SK-N-SH treated with all-trans-retinoic acid at 6 μM for 48 hours (cell line): ENCODE results near the gene PARS2.

ENCODE experiments used
- ATAC-seq: fragments of 200-7000 bp; cut with Tn5 transposase; 3 replicates; pipeline ENCODE4 v1.9.1; 2020; ENCODE audit warnings: mild to moderate bottlenecking, moderate library complexity
- ARNTL ChIP-seq: fragments of 450-650 bp; formaldehyde crosslinking; IDR thresholded peaks from 2 replicates; pipeline ENCODE4 v1.5.0; 2020; ENCODE audit warnings: low read depth, mild to moderate bottlenecking, moderate library complexity, borderline replicate concordance
- BACH2 ChIP-seq: fragments of 250-450 bp; sonication (Bioruptor Pico); IDR thresholded peaks from 2 replicates; pipeline ENCODE4 v1.9.0; 2021; ENCODE audit warnings: mild to moderate bottlenecking, borderline replicate concordance
- CREB5 ChIP-seq: fragments of 250-450 bp; sonication (Bioruptor Pico); IDR thresholded peaks from 2 replicates; pipeline ENCODE4 v1.5.1; 2020; ENCODE audit warnings: low read depth, mild to moderate bottlenecking, moderate library complexity
- CSDC2 ChIP-seq: fragments of 250-450 bp; sonication (Bioruptor Pico); IDR thresholded peaks from 2 replicates; pipeline ENCODE4 v1.5.0; 2020; ENCODE audit warnings: mild to moderate bottlenecking, moderate library complexity
- CSRNP3 ChIP-seq: fragments of 250-450 bp; sonication (Bioruptor Pico); IDR thresholded peaks from 2 replicates; pipeline ENCODE4 v1.5.1; 2021; ENCODE audit warnings: mild to moderate bottlenecking, moderate library complexity
- ESRRG ChIP-seq: fragments of 250-450 bp; sonication (Bioruptor Pico); IDR thresholded peaks from 2 replicates; pipeline ENCODE4 v1.6.1; 2021; ENCODE audit warnings: mild to moderate bottlenecking
- GLIS3 ChIP-seq: fragments of 250-450 bp; sonication (Bioruptor Pico); IDR thresholded peaks from 2 replicates; pipeline ENCODE4 v1.5.0; 2020; ENCODE audit warnings: mild to moderate bottlenecking, moderate library complexity
- ISL1 ChIP-seq: fragments of 250-450 bp; sonication (Bioruptor Pico); IDR thresholded peaks from 2 replicates; pipeline ENCODE4 v2.1.2; 2022; ENCODE audit warnings: mild to moderate bottlenecking, moderate library complexity
- OSR1 ChIP-seq: fragments of 250-450 bp; sonication (Bioruptor Pico); IDR thresholded peaks from 2 replicates; pipeline ENCODE4 v1.8.0; 2022; ENCODE audit warnings: moderate library complexity, mild to moderate bottlenecking, inconsistent platforms
- PATZ1 ChIP-seq: fragments of 250-450 bp; sonication (Bioruptor Pico); IDR thresholded peaks from 2 replicates; pipeline ENCODE4 v1.8.0; 2020; ENCODE audit warnings: mild to moderate bottlenecking, moderate library complexity, borderline replicate concordance
- POU6F1 ChIP-seq: fragments of 250-450 bp; sonication (Bioruptor Pico); IDR thresholded peaks from 2 replicates; pipeline ENCODE4 v1.8.0; 2021; ENCODE audit warnings: low read depth, mild to moderate bottlenecking, moderate library complexity, borderline replicate concordance
- PPARA ChIP-seq: fragments of 250-450 bp; sonication (Bioruptor Pico); IDR thresholded peaks from 2 replicates; pipeline ENCODE4 v1.5.0; 2020; ENCODE audit warnings: mild to moderate bottlenecking, borderline replicate concordance
- RARB ChIP-seq: fragments of 250-450 bp; sonication (Bioruptor Pico); IDR thresholded peaks from 2 replicates; pipeline ENCODE4 v1.8.0; 2021; ENCODE audit warnings: mild to moderate bottlenecking, moderate library complexity
- SNAI2 ChIP-seq: fragments of 250-450 bp; sonication (Bioruptor Pico); IDR thresholded peaks from 2 replicates; pipeline ENCODE4 v1.5.0; 2020; ENCODE audit warnings: mild to moderate bottlenecking, moderate library complexity
- TCF4 ChIP-seq: fragments of 250-450 bp; sonication (Bioruptor Pico); IDR thresholded peaks from 2 replicates; pipeline ENCODE4 v1.8.0; 2021; ENCODE audit warnings: mild to moderate bottlenecking, moderate library complexity, borderline replicate concordance
- TOX ChIP-seq: fragments of 250-450 bp; sonication (Bioruptor Pico); IDR thresholded peaks from 2 replicates; pipeline ENCODE4 v1.8.0; 2021; ENCODE audit warnings: mild to moderate bottlenecking, moderate library complexity, borderline replicate concordance
- ZC3H10 ChIP-seq: fragments of 250-450 bp; sonication (Bioruptor Pico); IDR thresholded peaks from 2 replicates; pipeline ENCODE4 v1.5.1; 2021; ENCODE audit warnings: mild to moderate bottlenecking, moderate library complexity
- ZFP3 ChIP-seq: fragments of 250-450 bp; sonication (Bioruptor Pico); IDR thresholded peaks from 2 replicates; pipeline ENCODE4 v1.5.0; 2020; ENCODE audit warnings: mild to moderate bottlenecking, moderate library complexity
- ZFP30 ChIP-seq: fragments of 450-650 bp; formaldehyde crosslinking; IDR thresholded peaks from 2 replicates; pipeline ENCODE4 v1.5.0; 2022; ENCODE audit warnings: mild to moderate bottlenecking, moderate library complexity
- ZNF8 ChIP-seq: fragments of 450-650 bp; formaldehyde crosslinking; IDR thresholded peaks from 2 replicates; pipeline ENCODE4 v1.5.0; 2020; ENCODE audit warnings: mild to moderate bottlenecking, moderate library complexity
- TF ChIP-seq, protein P1 (sequence below): fragments of 250-450 bp; sonication (Bioruptor Pico); IDR thresholded peaks from 2 replicates; pipeline ENCODE4 v1.5.0; 2020; ENCODE audit warnings: mild to moderate bottlenecking, moderate library complexity

The PARS2 gene

GRCh38 chr1:54744696-54745095, 19.6 kb downstream of the PARS2 start (continued):
- TF ChIP-seq, protein P1, sequence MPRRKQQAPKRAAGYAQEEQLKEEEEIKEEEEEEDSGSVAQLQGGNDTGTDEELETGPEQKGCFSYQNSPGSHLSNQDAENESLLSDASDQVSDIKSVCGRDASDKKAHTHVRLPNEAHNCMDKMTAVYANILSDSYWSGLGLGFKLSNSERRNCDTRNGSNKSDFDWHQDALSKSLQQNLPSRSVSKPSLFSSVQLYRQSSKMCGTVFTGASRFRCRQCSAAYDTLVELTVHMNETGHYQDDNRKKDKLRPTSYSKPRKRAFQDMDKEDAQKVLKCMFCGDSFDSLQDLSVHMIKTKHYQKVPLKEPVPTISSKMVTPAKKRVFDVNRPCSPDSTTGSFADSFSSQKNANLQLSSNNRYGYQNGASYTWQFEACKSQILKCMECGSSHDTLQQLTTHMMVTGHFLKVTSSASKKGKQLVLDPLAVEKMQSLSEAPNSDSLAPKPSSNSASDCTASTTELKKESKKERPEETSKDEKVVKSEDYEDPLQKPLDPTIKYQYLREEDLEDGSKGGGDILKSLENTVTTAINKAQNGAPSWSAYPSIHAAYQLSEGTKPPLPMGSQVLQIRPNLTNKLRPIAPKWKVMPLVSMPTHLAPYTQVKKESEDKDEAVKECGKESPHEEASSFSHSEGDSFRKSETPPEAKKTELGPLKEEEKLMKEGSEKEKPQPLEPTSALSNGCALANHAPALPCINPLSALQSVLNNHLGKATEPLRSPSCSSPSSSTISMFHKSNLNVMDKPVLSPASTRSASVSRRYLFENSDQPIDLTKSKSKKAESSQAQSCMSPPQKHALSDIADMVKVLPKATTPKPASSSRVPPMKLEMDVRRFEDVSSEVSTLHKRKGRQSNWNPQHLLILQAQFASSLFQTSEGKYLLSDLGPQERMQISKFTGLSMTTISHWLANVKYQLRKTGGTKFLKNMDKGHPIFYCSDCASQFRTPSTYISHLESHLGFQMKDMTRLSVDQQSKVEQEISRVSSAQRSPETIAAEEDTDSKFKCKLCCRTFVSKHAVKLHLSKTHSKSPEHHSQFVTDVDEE (CRISPR knock-in tag): no peak
- TF ChIP-seq GLIS3: no peak
- TF ChIP-seq TOX (CRISPR knock-in tag): no peak
- TF ChIP-seq CREB5: no peak
- no peak for TF ChIP-seq ZC3H10
- TF ChIP-seq ZFP30 (CRISPR knock-in tag): no peak
- TF ChIP-seq SNAI2 (CRISPR knock-in tag): no peak

GRCh38 chr1:54743416-54744226, 20.7 kb downstream of the PARS2 start:
- no peak for TF ChIP-seq ZNF8 (CRISPR knock-in tag)
- no peak for TF ChIP-seq ZFP3 (CRISPR knock-in tag)
- TF ChIP-seq SNAI2 (CRISPR knock-in tag): no peak
- TF ChIP-seq TOX (CRISPR knock-in tag): no peak
- TF ChIP-seq ARNTL: no peak
- TF ChIP-seq OSR1: no peak
- TF ChIP-seq CSDC2 (CRISPR knock-in tag): no peak
- no peak for ATAC-seq

GRCh38 chr1:54742282-54742681, 22.0 kb downstream of the PARS2 start:
- no peak for ATAC-seq
- TF ChIP-seq ZNF8 (CRISPR knock-in tag) (no peak), TCF4 (no peak), ISL1 (CRISPR knock-in tag) (no peak), POU6F1 (CRISPR knock-in tag) (no peak), GLIS3 (no peak), CSRNP3 (CRISPR knock-in tag) (no peak), ZC3H10 (no peak), ARNTL (no peak), ESRRG (no peak), RARB (CRISPR knock-in tag) (no peak), PPARA (CRISPR knock-in tag) (no peak), PATZ1 (CRISPR knock-in tag) (no peak), ZFP30 (CRISPR knock-in tag) (no peak), TOX (CRISPR knock-in tag) (no peak), OSR1 (no peak), BACH2 (CRISPR knock-in tag) (no peak), ZFP3 (CRISPR knock-in tag) (no peak), CREB5 (no peak)
- TF ChIP-seq, protein P1 (CRISPR knock-in tag): no peak
